ENCODE data around the gene ATRNL1. TPM values are rescaled to one million over a fixed set of nuclear protein-coding genes. Genes with fewer than 3 reads are reported as not detected.

ATRNL1 gene
- total RNA-seq, 1 donor from 2014 or later = 66.0 TPM

DNA sequence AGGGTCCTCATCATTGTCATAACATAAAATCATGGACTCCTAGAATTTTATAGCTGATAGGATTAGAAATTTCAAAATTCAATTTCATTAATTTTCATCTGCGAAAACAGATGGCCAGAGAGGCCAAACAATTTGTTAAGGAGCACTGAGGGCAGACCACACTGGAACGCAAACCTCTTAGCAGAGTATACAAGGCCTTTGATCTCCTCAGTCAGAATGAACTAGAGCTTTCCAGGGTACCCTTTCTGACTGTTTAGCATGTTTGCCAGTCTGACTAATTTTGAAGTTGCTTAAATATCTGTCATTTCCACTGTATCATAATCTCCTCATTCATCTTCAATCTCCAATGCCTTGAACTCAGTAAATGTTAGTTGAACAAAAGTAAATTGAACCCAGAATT lies 41.9 kb upstream of the ATRNL1 start:
- Mint-ChIP-seq H3K36me3 (ENCODE audit: low read depth) (no peaks in the 10 kb centered on the region), H3K27me3 (ENCODE audit: low read depth) (no peaks in the 10 kb centered on the region), H3K9me3 (ENCODE audit: low read depth) (no peaks in the 10 kb centered on the region), H3K4me1 (ENCODE audit: low read depth) (peaks cover 43% of the 10 kb centered on the region), H3K27ac (ENCODE audit: unreplicated experiment) (no peak overlapping the region), H3K4me3 (ENCODE audit: unreplicated experiment) (no peak overlapping the region)
- TF ChIP-seq, protein P1, sequence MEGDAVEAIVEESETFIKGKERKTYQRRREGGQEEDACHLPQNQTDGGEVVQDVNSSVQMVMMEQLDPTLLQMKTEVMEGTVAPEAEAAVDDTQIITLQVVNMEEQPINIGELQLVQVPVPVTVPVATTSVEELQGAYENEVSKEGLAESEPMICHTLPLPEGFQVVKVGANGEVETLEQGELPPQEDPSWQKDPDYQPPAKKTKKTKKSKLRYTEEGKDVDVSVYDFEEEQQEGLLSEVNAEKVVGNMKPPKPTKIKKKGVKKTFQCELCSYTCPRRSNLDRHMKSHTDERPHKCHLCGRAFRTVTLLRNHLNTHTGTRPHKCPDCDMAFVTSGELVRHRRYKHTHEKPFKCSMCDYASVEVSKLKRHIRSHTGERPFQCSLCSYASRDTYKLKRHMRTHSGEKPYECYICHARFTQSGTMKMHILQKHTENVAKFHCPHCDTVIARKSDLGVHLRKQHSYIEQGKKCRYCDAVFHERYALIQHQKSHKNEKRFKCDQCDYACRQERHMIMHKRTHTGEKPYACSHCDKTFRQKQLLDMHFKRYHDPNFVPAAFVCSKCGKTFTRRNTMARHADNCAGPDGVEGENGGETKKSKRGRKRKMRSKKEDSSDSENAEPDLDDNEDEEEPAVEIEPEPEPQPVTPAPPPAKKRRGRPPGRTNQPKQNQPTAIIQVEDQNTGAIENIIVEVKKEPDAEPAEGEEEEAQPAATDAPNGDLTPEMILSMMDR (IDR thresholded peaks at IDR 0.05) = no peak
- DNase-seq (ENCODE audit: low spot score) = no peak

DNA sequence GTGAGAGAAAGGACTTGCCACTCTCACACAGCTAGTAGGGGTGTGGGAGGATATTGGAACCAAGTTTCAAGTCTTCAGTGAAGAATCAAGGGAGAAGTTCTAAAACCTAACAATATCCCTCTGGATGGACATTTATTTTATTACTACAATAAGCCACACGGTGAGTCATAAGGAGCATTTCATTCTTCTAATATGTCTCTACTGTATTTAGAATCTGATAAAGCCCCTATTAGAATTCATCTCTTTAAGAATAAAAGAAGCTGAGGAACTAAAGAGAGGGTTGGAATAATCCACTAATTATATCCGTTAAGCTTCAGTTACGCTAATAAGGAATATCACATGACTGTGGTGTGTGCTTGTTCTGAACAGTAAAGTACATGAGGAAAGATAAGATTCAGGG lies 40.9 kb upstream of the ATRNL1 start:
- H3K36me3 Mint-ChIP-seq (ENCODE audit: low read depth) = no peaks in the 10 kb centered on the region
- H3K4me1 Mint-ChIP-seq (ENCODE audit: low read depth) = peaks cover 43% of the 10 kb centered on the region
- no peaks in the 10 kb centered on the region for H3K9me3 Mint-ChIP-seq (ENCODE audit: low read depth)
- H3K27ac Mint-ChIP-seq (ENCODE audit: unreplicated experiment) = no peak overlapping the region
- no peak for DNase-seq (ENCODE audit: low spot score)
- TF ChIP-seq, protein P1 (IDR thresholded peaks at IDR 0.05) = no peak
- no peak overlapping the region for H3K4me3 Mint-ChIP-seq (ENCODE audit: unreplicated experiment)
- H3K27me3 Mint-ChIP-seq (ENCODE audit: low read depth) = no peaks in the 10 kb centered on the region

DNA sequence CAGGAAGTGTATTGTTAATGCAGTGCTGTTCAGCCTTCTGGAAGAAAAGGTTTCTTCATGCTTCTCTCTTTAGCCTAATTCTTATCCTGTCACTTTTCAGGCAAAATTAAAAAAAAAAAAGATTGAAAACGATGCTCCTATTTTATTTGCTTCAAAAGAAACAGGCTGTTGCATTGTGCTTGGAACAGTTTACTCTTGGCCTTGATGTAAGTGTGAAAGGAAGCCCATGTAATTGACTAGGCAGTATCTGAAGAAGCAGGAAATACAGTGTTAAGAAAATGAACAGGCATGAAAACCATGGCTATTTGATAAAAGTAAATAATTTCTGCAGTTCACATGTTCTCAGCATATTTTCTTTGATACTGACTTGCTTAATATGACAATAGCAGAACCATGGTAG lies 40.4 kb upstream of the ATRNL1 start:
- TF ChIP-seq, protein P1 (IDR thresholded peaks at IDR 0.05) = no peak
- H3K9me3 Mint-ChIP-seq (ENCODE audit: low read depth) = no peaks in the 10 kb centered on the region
- H3K27me3 Mint-ChIP-seq (ENCODE audit: low read depth) = no peaks in the 10 kb centered on the region
- peaks cover 43% of the 10 kb centered on the region for H3K4me1 Mint-ChIP-seq (ENCODE audit: low read depth)
- no peak overlapping the region for H3K4me3 Mint-ChIP-seq (ENCODE audit: unreplicated experiment)
- H3K36me3 Mint-ChIP-seq (ENCODE audit: low read depth) = no peaks in the 10 kb centered on the region
- no peak for DNase-seq (ENCODE audit: low spot score)
- no peak overlapping the region for H3K27ac Mint-ChIP-seq (ENCODE audit: unreplicated experiment)

DNA sequence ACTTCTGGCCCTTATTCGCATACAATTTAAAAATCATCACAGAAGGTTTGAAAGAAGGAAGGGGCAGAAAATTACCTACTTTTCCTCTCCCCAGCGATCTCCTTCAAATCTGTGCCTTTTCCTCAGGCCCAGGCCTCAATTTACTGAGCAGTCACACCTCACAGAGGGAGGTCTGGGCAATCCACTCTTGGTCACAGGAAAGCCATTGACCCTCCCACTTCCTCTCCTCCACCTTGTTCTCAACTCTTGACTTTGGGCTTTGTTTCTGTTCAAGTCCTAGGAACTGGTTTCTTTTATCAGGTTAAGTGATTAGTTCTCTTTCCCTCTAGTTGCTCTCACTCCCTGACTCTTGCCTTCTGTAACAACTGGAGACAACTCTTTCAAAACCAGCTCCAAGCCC lies 37.0 kb upstream of the ATRNL1 start:
- no peaks in the 10 kb centered on the region for H3K9me3 Mint-ChIP-seq (ENCODE audit: low read depth)

DNA sequence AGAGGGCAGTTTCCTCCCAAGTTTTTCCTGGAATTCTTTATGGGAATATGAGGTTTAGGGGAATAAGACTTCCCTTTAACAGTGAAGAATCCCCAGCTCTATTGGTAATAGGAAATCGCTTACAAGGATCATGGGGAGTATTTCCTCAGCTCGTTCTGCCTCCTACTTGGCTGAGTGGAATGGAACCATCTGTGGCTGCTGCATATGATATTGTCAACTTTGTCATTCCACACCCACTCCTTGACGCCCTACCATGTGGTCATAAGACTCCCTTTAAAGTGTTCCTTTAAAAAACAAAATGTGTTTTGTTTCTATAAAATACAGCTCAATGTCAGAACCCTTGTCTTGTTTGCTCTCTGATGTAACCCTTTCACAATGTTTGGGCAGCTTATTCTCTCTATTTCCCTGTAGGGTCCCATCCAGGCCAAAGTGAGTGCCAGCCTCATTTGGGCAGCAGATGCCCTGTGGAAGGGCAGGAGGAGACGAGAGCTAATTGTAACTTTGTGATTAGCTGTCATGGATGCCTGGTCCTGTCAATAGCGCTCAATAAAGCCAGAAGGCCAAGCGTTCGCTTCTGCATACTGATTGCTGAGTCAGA lies 33.8 kb upstream of the ATRNL1 start:
- no peak for DNase-seq (ENCODE audit: low spot score)
- no peak overlapping the region for H3K4me3 Mint-ChIP-seq (ENCODE audit: unreplicated experiment)
- no peaks in the 10 kb centered on the region for H3K9me3 Mint-ChIP-seq (ENCODE audit: low read depth)
- H3K27me3 Mint-ChIP-seq (ENCODE audit: low read depth) = no peaks in the 10 kb centered on the region
- no peaks in the 10 kb centered on the region for H3K36me3 Mint-ChIP-seq (ENCODE audit: low read depth)
- H3K27ac Mint-ChIP-seq (ENCODE audit: unreplicated experiment) = no peak overlapping the region
- H3K4me1 Mint-ChIP-seq (ENCODE audit: low read depth) = peaks cover 26% of the 10 kb centered on the region
- TF ChIP-seq, protein P1 (IDR thresholded peaks at IDR 0.05) = no peak

More for the DNA sequence above, 37.0 kb upstream of the ATRNL1 start:
- Mint-ChIP-seq H3K4me3 (ENCODE audit: unreplicated experiment) (no peak overlapping the region), H3K4me1 (ENCODE audit: low read depth) (peaks cover 18% of the 10 kb centered on the region), H3K27ac (ENCODE audit: unreplicated experiment) (no peak overlapping the region), H3K27me3 (ENCODE audit: low read depth) (no peaks in the 10 kb centered on the region), H3K36me3 (ENCODE audit: low read depth) (no peaks in the 10 kb centered on the region)
- no peak for DNase-seq (ENCODE audit: low spot score)
- TF ChIP-seq, protein P1 (IDR thresholded peaks at IDR 0.05) = no peak
